Keratinocyte (primary cell): ENCODE results near the gene TIMD4. TPM values are rescaled to one million over a fixed set of nuclear protein-coding genes. Genes with fewer than 3 reads are reported as not detected.

Experiments
- DNase-seq: peaks from one replicate; pipeline ENCODE4 v3.0.0-alpha.2; 2011; ENCODE audit warnings: low read depth, missing footprints, low spot score
- FAIRE-seq: peaks from 2 replicates; lab custom pipeline; 2011; peaks lifted over from hg19 to GRCh38; lab: Jason Lieb, UNC
- H2AFZ ChIP-seq: 2 replicates; pipeline ENCODE4 v1.6.0; 2012; ENCODE audit warnings: low read length, control low read depth, inconsistent platforms; ENCODE audit not compliant: control insufficient read depth
- H3K27ac ChIP-seq: 2 replicates; pipeline ENCODE4 v1.5.1; 2011; ENCODE audit warnings: low read length; ENCODE audit not compliant: control insufficient read depth, insufficient read depth
- H3K27me3 ChIP-seq: 3 replicates; pipeline ENCODE4 v1.6.0; 2011; ENCODE audit warnings: low read length; ENCODE audit not compliant: control insufficient read depth, insufficient read depth; ENCODE audit errors: extremely low read depth
- H3K36me3 ChIP-seq, 2 experiments: 2 replicates in 1 of 2; 3 replicates in 1 of 2; pipeline ENCODE4 v1.5.1; 2011; ENCODE audit warnings: low read length in 2 of 2, mild to moderate bottlenecking in 1 of 2; ENCODE audit not compliant: control insufficient read depth in 2 of 2, insufficient read depth in 2 of 2; ENCODE audit errors: extremely low read depth in 1 of 2
- H3K4me1 ChIP-seq: 3 replicates; pipeline ENCODE4 v1.5.1; 2011; ENCODE audit warnings: low read length; ENCODE audit not compliant: control insufficient read depth, insufficient read depth; ENCODE audit errors: extremely low read depth
- H3K4me2 ChIP-seq: 3 replicates; pipeline ENCODE4 v1.6.0; 2011; ENCODE audit warnings: low read depth, low read length; ENCODE audit not compliant: control insufficient read depth, insufficient read depth; ENCODE audit errors: extremely low read depth
- H3K4me3 ChIP-seq, 3 experiments: fragments of 200-600 bp in 1 of 3; sonication (generic) in 1 of 3; 2 replicates in 2 of 3; 3 replicates in 1 of 3; pipeline ENCODE4 v1.5.1; 2011 to 2016; ENCODE audit warnings: low read length in 3 of 3, mild to moderate bottlenecking in 3 of 3, control low read depth in 2 of 3, inconsistent platforms in 1 of 3, low read depth in 1 of 3, mixed read lengths in 1 of 3, mixed run types in 1 of 3, moderate library complexity in 1 of 3; ENCODE audit not compliant: control insufficient read depth in 2 of 3, insufficient read depth in 2 of 3; ENCODE audit errors: extremely low read depth in 1 of 3
- H3K79me2 ChIP-seq: 2 replicates; pipeline ENCODE4 v1.6.0; 2012; ENCODE audit warnings: low read length; ENCODE audit not compliant: control insufficient read depth, insufficient read depth
- H3K9ac ChIP-seq: 3 replicates; pipeline ENCODE4 v1.6.0; 2011; ENCODE audit warnings: low read length; ENCODE audit not compliant: control insufficient read depth, insufficient read depth; ENCODE audit errors: extremely low read depth
- H3K9me1 ChIP-seq: 3 replicates; pipeline ENCODE4 v1.6.0; 2011; ENCODE audit warnings: low read length; ENCODE audit not compliant: control insufficient read depth, insufficient read depth; ENCODE audit errors: extremely low read depth
- H3K9me3 ChIP-seq: 2 replicates; pipeline ENCODE4 v1.5.1; 2012; ENCODE audit warnings: low read depth, low read length; ENCODE audit not compliant: control insufficient read depth
- H4K20me1 ChIP-seq: 3 replicates; pipeline ENCODE4 v1.6.0; 2011; ENCODE audit warnings: low read length; ENCODE audit not compliant: control insufficient read depth, insufficient read depth; ENCODE audit errors: extremely low read depth
- CTCF ChIP-seq, 3 experiments: IDR thresholded peaks in 1 of 3; conservative IDR thresholded peaks in 1 of 3; optimal IDR thresholded peaks in 1 of 3; 2 replicates in 2 of 3; 3 replicates in 1 of 3; pipeline versions ENCODE3 to v1.5.1; 2011; ENCODE audit warnings: low read length in 3 of 3, mild to moderate bottlenecking in 3 of 3, moderate library complexity in 2 of 3, control low read depth in 1 of 3, inconsistent platforms in 1 of 3; ENCODE audit not compliant: insufficient read depth in 2 of 3; ENCODE audit errors: extremely low read depth in 1 of 3
- EZH2 ChIP-seq: IDR thresholded peaks from one replicate; pipeline ENCODE4 v1.6.1; 2012; ENCODE audit warnings: inconsistent platforms, mild to moderate bottlenecking, low read length, moderate library complexity
- dilution Hi-C: fragments of 300-500 bp; cut with MboI; formaldehyde crosslinking; loops from one replicate; pipeline ENCODE4 v1.7.0; 2020; ENCODE audit warnings: low sequenced_read_pairs; ENCODE audit not compliant: extremely low pct_ligation_motif_present
- polyA plus RNA-seq, 5 experiments: library from polyadenylated mRNA; depleted of rRNA in 3 of 5; stranded (reverse) in 3 of 5; stranded (forward) in 1 of 5; unstranded in 1 of 5; fragments of >200 nt; gene quantifications; 1 replicate in 1 of 5; 2 replicates in 3 of 5; 3 replicates in 1 of 5; pipeline versions ENCODE4 v1.2.1 to v1.2.3, GENCODE V29; 2011 to 2012; ENCODE audit warnings: missing spikeins in 2 of 5, low read depth in 1 of 5, low replicate concordance in 1 of 5

TIMD4 gene
- polyA plus RNA-seq, 1 donor (not counting 4 experiments of a cell fraction or from before 2014, with no cell fraction given), result not detected

- H3K9me3 ChIP-seq, result no peaks in the 10 kb centered on the region
- H3K79me2 ChIP-seq, result no peaks in the 10 kb centered on the region
- H3K4me1 ChIP-seq, result no peaks in the 10 kb centered on the region
- TF ChIP-seq CTCF (optimal IDR thresholded peaks at IDR 0.05 in 1 of 3, IDR thresholded peaks at IDR 0.05 in 1 of 3, conservative IDR thresholded peaks at IDR 0.05 in 1 of 3; ENCODE audit: extremely low read depth in 1 of 3, insufficient read depth in 2 of 3, low read length in 3 of 3) (no peak), EZH2 (no peak)
- no peaks in the 10 kb centered on the region for H3K36me3 ChIP-seq
- H3K27me3 ChIP-seq, result no peaks in the 10 kb centered on the region
- H3K9ac ChIP-seq, result no peak overlapping the region
- DNase-seq, result no peak
- no peak overlapping the region for H2AFZ ChIP-seq
- H3K9me1 ChIP-seq, result no peaks in the 10 kb centered on the region
- FAIRE-seq, result no peak
- no peak overlapping the region for H3K27ac ChIP-seq
- dilution Hi-C loops, result no loop called here
- no peak overlapping the region for H3K4me3 ChIP-seq
- no peaks in the 10 kb centered on the region for H4K20me1 ChIP-seq
- no peak overlapping the region for H3K4me2 ChIP-seq
Measured at GRCh38 chr5:156974328-156974727, 11.3 kb upstream of the TIMD4 start.

GRCh38 chr5:156971848-156972525 is 9.0 kb upstream of the TIMD4 start:
- Histone ChIP-seq H2AFZ (no peak overlapping the region), H3K4me1 (no peaks in the 10 kb centered on the region), H4K20me1 (no peaks in the 10 kb centered on the region), H3K9ac (no peak overlapping the region), H3K79me2 (no peaks in the 10 kb centered on the region), H3K4me3 (no peak overlapping the region), H3K9me3 (no peaks in the 10 kb centered on the region), H3K27me3 (no peaks in the 10 kb centered on the region), H3K27ac (no peak overlapping the region), H3K36me3 (no peaks in the 10 kb centered on the region), H3K4me2 (no peak overlapping the region), H3K9me1 (no peaks in the 10 kb centered on the region)
- dilution Hi-C loops, result no loop called here
- no peak for TF ChIP-seq CTCF (optimal IDR thresholded peaks at IDR 0.05 in 1 of 3, IDR thresholded peaks at IDR 0.05 in 1 of 3, conservative IDR thresholded peaks at IDR 0.05 in 1 of 3; ENCODE audit: extremely low read depth in 1 of 3, insufficient read depth in 2 of 3, low read length in 3 of 3)
- no peak for TF ChIP-seq EZH2
- FAIRE-seq (no peak), DNase-seq (no peak)
